ENCODE data around the gene GSTM1.

The GSTM1 gene

GRCh38 chr1:109733236-109733870 is 45.7 kb downstream of the GSTM1 start:
- DNase-seq: no peak

DNA sequence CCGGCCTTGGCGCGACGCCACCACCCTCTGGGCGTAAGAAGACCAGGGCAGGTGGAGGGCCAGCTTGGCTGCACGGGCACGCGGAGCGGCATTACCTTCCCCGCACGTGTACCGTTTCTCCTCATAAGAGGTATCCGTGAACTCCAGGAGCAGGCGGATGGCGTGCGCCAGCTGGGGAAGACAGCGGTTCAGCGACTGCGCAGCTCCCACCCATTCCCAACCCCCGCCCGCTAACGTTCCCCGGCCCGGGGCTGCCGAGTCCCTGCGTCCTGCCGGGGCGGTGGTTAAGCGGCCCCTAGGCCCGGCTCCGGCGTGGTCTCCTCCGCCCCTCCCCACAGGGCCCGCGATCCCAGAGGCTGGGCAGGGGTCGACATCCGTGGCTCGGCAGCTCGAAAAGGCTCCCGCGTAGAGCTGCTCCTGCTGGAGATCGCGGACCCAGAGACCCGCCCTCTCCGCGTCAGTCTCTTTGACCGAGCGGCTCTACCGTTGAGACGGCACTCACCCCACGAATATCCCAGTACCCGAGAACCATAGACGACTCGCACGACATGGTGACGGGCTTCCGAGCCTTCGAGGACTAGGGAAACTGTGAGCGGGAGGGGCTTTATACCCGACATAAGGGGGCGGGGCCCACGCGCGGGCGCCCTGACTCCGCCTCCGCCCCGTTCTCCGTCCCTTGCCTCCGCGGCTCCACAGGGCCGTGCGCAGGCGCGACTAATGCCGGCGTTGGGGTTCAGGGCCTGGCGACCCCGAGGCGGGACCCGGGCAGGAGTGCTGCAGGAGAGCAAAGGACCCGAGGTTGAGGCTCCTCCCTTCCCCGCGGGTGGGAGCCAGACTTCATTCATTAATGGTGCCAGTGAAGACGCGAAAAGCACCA is 52.4 kb downstream of the GSTM1 start:
- DNase-seq: peak; percentile 52

- DNase-seq: no peak
Observed at GRCh38 chr1:109740615-109741373, 53.2 kb downstream of the GSTM1 start, which contains the start of gene GSTM3. GSTM3 (minus strand) TSS chr1:109741038; CDS start chr1:109740287, 751 bp downstream.
